Renal pelvis (tissue), 4 donors: ENCODE data around the gene PLEKHA8. TPM values are rescaled to one million over a fixed set of nuclear protein-coding genes. Genes with fewer than 3 reads are reported as not detected.
"Not testable (repeated sequence)": the region's sequence is repeated elsewhere in the genome, so short reads cannot be mapped to it uniquely, and the experiment has no call there.

Experiments
- DNase-seq: peaks from one replicate; pipeline ENCODE4 v3.0.0-alpha.2; 2013
- polyA plus RNA-seq, 3 donors: library from polyadenylated mRNA; unstranded; fragments of 120-200 nt; gene quantifications; one replicate each; pipeline ENCODE4 v1.2.1, GENCODE V29; 2013; ENCODE audit not compliant: insufficient read length in 3 of 3

Gene PLEKHA8
- polyA plus RNA-seq, 3 donors: 16.8 to 22.4 (median 18.3) TPM

GRCh38 chr7:30093420-30093952, 65.3 kb downstream of the PLEKHA8 start:
- no peak for DNase-seq

DNA sequence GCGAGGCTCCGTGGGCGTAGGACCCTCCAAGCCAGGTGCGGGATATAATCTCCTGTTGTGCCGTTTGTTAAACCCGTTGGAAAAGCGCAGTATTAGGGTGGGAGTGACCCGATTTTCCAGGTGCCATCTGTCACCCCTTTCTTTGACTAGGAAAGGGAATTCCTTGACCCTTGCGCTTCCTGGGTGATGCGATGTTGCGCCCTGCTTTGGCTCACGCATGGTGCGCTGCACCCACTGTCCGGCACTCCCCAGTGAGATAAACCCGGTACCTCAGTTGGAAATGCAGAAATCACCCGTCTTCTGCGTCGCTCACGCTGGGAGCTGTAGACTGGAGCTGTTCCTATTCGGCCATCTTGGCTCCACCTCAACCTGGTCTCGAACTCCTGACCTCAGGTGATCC, 70.4 kb downstream of the PLEKHA8 start:
- DNase-seq: not testable (repeated sequence)

GRCh38 chr7:30102281-30102680, 74.1 kb downstream of the PLEKHA8 start:
- no peak for DNase-seq

DNA sequence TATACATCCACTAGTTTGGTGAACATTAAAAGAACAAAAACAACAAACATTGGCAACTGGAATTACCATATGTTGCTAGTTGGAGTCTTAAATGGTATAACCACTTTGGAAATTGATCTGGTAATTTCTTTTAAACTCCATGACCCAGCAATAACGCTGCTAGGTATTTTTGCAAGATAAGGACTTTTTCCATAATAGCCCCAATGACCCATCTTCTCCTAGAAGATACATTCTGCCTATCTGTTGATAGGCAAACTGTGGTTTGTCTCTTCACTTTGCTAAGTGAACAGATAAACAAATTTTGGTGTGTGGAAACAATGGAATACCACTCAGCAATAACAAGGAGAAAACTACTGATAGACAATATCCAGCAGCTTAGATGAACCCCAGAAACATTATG, 75.9 kb downstream of the PLEKHA8 start:
- no peak for DNase-seq

DNA sequence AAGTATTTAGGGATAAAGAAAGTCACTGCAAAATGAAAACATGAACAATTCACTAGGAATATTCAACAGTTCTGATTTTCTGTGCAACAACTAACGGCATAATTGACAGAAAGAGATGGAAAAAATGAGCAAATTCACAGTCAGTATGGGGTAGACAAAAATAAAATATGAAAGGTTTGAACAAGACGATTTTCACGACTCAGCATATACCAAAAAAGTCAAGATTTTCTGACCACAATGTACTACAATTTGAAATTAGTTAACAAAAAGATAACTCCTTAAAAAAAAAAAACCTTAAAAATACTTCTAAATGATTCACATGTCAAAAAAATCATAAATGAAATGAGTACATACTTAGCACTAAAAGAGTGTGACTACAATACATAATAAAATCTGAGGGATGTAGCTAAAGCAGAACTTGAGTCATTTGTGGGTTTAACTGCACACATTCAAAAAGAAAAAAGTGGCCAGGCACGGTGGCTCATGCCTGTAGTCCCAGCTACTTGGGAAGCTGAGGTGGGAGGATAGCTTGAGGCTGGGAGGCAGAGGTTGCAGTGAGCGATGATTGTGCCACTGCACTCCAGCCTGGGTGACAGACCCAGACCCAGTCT, 84.0 kb downstream of the PLEKHA8 start:
- DNase-seq: no peak

DNA sequence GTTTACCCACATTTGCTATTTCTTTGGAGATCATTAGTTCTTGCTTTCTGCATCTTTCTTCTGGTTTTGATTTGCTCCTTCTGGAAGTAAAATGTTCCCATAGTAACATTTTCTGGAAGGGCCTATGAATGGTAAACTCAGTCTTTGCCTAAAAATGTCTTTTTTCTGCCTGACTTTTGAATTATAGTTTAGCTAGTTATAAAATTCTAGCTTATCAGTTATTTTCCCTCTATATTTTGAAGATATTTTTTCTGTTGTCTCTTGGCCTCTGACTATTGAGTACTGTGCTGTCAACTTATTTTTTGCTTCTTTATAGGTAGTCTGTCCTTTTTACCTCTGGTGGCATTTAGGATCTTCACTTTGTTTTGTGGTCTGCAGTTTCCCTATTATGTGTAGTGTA, 84.9 kb downstream of the PLEKHA8 start:
- DNase-seq: no peak

- no peak for DNase-seq
These were observed 86.5 kb downstream of the PLEKHA8 start for GRCh38 chr7:30114536-30115238.

GRCh38 chr7:30115709-30116297, 87.6 kb downstream of the PLEKHA8 start:
- no peak for DNase-seq

- DNase-seq: no peak
These were observed 88.6 kb downstream of the PLEKHA8 start for GRCh38 chr7:30116771-30117170.

- DNase-seq: no peak
These were observed 89.7 kb downstream of the PLEKHA8 start for GRCh38 chr7:30117896-30118295.

GRCh38 chr7:30119890-30120577, 91.8 kb downstream of the PLEKHA8 start:
- DNase-seq: no peak

GRCh38 chr7:30133736-30134610, 105.8 kb downstream of the PLEKHA8 start:
- no peak for DNase-seq

- DNase-seq: peak; percentile 84
These were observed 106.5 kb downstream of the PLEKHA8 start, which contains the start of gene MTURN for GRCh38 chr7:30134611-30135300. Gene MTURN (plus strand): TSS chr7:30134986. CDS start chr7:30135137, 151 bp downstream.

DNA sequence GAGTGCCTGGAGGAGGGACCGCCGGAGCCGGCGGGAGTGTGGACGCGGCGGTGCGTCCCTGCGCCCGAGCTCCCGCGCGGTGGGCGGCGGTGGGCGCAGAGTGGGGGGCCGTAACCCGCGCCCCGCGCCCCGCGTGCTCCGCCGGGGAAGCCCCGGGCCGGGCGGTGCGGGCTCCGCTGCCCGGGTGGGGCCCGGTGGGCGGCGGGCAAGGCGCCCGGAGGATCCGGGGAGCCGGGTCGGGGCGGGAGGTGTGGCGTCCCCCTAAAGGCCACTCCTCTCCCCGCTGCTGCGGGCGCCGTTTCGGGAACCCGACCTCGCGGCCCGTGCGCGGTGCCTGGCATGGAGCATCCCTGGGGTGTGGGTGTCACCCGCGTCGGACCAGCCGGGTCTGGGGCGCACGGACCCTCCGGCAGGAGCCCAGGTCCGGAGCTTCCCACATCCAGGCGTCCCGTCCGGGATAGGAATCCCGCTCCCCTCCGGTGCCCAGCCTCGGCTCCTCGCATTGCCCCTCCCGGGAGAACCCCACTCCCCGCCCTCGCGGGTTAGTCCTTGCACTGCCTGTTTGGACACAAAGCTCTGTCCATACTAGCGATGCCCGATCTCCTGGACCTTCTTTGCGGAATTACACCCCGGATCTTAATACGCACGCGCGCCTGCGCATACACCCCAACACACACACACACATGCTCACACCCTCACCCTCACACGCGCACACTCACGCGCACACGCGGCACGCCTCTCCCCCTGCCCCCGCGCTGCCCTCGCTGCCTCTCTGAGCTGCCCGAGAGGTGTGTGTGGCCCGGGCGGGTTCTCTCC, 107.3 kb downstream of the PLEKHA8 start:
- peak; percentile 67 for DNase-seq

DNA sequence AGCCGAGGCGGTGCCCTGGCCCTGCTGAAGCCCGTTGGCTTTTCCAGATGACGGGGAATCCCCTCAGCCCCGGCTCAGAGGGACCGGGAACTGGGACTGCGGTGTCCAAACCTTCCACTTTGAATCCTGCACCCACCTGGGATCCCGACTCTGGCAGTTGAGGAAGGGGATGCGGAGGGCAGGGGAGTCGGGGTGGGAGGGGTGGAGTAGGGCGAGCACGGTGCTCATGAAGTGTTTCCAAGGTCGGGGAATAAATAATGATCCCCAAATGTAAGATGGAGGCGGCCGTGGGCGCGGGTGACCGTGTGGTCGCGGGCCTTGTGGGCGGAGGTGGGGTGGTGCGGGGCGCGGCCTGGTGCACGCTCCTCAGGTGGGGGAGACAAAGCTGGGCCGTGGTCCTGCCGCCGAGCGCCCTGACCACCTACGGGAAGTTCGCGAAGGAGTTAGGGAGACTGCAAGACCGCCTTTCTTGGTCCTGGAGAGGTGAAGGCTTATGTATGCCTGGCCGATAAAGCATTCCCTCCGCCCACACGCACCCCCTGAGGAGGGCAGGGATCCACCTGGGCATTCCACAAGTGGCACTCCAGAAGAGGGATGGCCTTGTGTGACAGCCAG, 108.0 kb downstream of the PLEKHA8 start:
- DNase-seq: no peak

DNA sequence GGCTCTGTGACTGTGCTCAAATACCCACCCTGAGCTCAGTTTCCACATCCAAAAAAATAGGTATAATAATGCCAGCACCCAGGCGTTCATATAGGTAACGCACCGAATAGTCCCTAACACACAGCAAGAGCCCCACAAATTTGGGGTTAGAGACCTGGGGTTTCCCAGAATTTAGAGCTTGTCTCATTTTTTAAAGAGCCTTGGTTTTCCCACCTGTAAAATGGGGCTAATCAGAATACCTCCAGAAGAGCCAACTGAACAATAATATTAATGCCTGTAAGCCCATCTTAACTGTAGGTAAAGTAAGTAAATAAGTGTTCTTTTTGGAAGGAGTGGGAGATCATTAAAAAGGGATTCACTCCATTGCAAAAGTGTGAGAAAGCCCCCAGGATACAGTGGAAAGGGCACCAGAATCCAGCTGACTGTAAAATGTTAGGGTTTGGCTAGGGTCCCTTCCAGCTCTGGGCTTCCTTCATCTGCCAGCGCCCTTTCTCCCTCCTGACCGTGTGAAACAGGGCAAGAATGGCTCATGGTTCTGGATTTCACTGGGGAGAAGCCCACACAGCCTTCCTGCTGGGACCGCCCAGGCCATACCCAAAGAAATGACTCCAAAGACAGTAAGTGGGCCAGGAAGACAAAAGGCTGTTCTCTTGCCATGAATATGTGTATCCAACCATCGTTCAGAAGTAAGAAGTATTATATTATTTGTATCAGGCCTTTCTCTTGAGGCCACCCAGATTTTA, 108.7 kb downstream of the PLEKHA8 start:
- DNase-seq: no peak

DNA sequence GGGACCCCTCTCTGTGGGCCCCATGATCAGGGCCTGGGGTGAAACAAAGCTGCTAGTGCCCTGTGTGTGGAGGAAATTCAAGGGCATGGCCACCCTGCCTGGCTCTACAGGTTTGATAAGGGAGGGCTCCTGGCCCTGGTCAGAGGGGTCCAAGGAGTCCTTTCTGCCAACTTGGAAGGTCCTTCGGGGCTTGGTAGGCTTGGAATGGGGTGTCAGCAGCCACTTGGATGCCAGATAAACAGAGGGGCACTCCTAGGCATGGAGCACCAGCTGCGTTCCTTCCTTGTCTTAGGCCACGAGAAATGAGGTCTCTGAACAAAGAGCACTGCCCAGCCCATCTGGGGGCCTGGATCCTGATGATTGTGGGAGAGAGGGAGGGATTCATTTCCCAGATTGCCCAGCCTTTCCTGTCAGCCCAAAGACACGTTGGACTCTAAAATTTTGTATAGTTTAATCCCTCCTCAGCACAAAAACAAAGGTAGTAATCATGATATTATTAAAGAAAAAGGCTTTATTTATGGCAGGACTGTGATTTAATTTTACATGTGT, 111.7 kb downstream of the PLEKHA8 start:
- no peak for DNase-seq

DNA sequence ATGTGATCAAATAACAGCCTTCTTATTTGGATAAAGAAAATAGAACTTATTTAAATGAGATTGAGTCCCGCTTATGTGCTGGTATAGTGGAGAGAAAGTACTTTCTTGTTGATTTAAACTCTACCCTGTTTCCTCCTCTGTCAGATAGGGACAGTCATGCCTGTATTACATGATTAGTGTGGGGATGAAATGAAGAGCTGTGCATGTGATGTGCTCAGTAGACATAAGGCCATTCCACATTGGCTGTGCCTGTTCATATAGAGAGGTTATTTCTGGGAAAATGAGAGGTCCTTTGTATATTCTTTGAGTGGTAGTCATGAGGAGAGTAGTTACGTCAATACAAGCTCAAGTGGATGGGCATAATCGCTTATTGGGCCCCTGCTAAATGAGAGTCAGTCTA, 112.2 kb downstream of the PLEKHA8 start:
- DNase-seq: no peak
